ENCODE measurements around the gene PCDHGB3. TPM values are rescaled to one million over a fixed set of nuclear protein-coding genes. Genes with fewer than 3 reads are reported as not detected.

PCDHGB3 gene
- total RNA-seq, 4 donors from 2014 or later: 0.29 to 2.0 (median 1.2) TPM

DNA sequence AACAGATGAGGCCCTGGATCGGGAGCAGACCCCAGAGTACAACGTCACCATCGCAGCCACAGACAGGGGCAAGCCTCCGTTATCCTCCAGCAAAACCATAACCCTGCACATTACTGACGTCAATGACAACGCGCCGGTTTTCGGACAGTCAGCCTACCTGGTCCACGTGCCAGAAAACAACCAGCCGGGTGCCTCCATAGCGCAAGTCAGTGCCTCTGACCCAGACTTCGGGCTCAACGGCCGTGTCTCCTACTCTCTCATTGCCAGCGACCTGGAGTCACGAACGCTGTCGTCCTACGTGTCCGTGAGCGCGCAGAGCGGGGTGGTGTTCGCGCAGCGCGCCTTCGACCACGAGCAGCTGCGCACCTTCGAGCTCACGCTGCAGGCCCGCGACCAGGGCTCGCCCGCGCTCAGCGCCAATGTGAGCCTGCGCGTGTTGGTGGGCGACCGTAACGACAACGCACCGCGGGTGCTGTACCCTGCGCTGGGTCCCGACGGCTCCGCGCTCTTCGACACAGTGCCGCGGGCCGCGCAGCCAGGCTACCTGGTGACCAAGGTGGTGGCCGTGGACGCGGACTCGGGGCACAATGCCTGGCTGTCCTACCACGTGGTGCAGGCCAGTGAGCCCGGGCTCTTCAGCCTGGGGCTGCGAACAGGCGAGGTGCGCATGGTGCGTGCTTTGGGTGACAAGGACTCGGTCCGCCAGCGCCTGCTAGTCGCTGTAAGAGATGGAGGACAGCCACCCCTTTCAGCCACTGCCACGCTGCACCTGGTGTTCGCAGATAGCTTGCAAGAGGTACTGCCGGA is 49.2 kb downstream of the PCDHGB3 start:
- H3K27me3 ChIP-seq: peaks cover 0 to 10% (median 0%) of the 10 kb centered on the region in 3 donors
- H3K36me3 ChIP-seq: no peaks in the 10 kb centered on the region
- TF ChIP-seq CTCF (IDR thresholded peaks at IDR 0.05 in 4 of 5, conservative IDR thresholded peaks at IDR 0.05 in 1 of 5) (no peak), POLR2A (IDR thresholded peaks at IDR 0.05) (no peak)
- peak overlapping the region in 1 of 4 donors; percentile 53 for H3K4me3 ChIP-seq
- ATAC-seq (no peak), DNase-seq (no peak)
- in situ Hi-C loops (cut with MboI; ENCODE audit: low sequenced_read_pairs in 4 of 4) (loop anchor here in 1 of 4 donors (5.0 kb wide), 1 partner anchor 143 kb away; no protein-coding TSS in a partner anchor), intact Hi-C loops (cut with DNase I; ENCODE audit: low total_unique reads) (no loop called here)
- H3K27ac ChIP-seq: peak overlapping the region in 1 of 4 donors; percentile 26
- peaks cover 12 to 33% of the 10 kb centered on the region in 2 donors for H3K4me1 ChIP-seq
- H3K9me3 ChIP-seq: peaks cover 0 to 16% (median 0%) of the 10 kb centered on the region in 3 donors

GRCh38 chr5:141420855-141421488 is 50.9 kb downstream of the PCDHGB3 start, which contains the start of gene PCDHGA11:
Gene PCDHGA11, plus strand, starts transcription at chr5:141421051. Its CDS starts 177 bp downstream, at chr5:141421228.
- peak in 1 of 2 donors; percentile 47 for DNase-seq
- Histone ChIP-seq H3K9me3 (peaks cover 0 to 16% (median 0%) of the 10 kb centered on the region in 3 donors), H3K36me3 (no peaks in the 10 kb centered on the region), H3K4me3 (peak within 1 kb of the TSS; percentile 48 to 56 (median 53)), H3K27me3 (peaks cover 0 to 10% (median 0%) of the 10 kb centered on the region in 3 donors), H3K27ac (peak within 1 kb of the TSS; percentile 23 to 55 (median 36)), H3K4me1 (peaks cover 12 to 44% of the 10 kb centered on the region in 2 donors)
- no peak for TF ChIP-seq POLR2A (IDR thresholded peaks at IDR 0.05)
- TF ChIP-seq CTCF (IDR thresholded peaks at IDR 0.05 in 4 of 5, conservative IDR thresholded peaks at IDR 0.05 in 1 of 5): peak; percentile 49 to 71 (median 57)
- peak; percentile 54 to 63 for ATAC-seq
- intact Hi-C loops (cut with DNase I; ENCODE audit: low total_unique reads) (loop anchor here (2.0 kb wide), 1 partner anchor 138 kb away; no protein-coding TSS in a partner anchor), in situ Hi-C loops (cut with MboI; ENCODE audit: low sequenced_read_pairs in 4 of 4) (loop anchor here (5.0 to 10.0 kb wide), 3 partner anchors 41 to 134 kb away; partner anchors contain the start of gene PCDHGC3 (in 1 of the 4))

DNA sequence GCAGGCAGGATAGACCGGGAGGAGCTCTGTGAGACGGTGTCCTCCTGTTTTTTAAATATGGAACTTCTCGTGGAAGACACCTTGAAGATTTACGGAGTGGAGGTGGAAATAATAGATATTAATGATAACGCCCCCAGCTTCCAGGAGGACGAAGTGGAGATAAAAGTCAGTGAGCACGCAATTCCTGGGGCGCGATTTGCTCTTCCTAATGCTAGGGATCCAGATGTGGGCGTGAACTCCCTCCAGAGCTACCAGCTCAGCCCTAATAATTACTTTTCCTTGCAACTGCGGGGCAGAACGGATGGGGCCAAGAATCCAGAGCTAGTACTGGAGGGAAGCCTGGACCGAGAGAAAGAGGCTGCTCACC is 51.4 kb downstream of the PCDHGB3 start:
- DNase-seq: no peak
- ATAC-seq: no peak
- peaks cover 0 to 16% (median 0%) of the 10 kb centered on the region in 3 donors for H3K9me3 ChIP-seq
- H3K36me3 ChIP-seq: no peaks in the 10 kb centered on the region
- intact Hi-C loops (cut with DNase I; ENCODE audit: low total_unique reads) (loop anchor here (2.0 kb wide), 1 partner anchor 137 kb away; no protein-coding TSS in a partner anchor), in situ Hi-C loops (cut with MboI; ENCODE audit: low sequenced_read_pairs in 4 of 4) (loop anchor here (5.0 to 10.0 kb wide), 3 partner anchors 41 to 133 kb away; partner anchors contain the start of gene PCDHGC3 (in 1 of the 4))
- H3K27me3 ChIP-seq: peaks cover 0 to 10% (median 0%) of the 10 kb centered on the region in 3 donors
- peak overlapping the region; percentile 48 to 56 (median 53) for H3K4me3 ChIP-seq
- peak overlapping the region; percentile 23 to 55 (median 36) for H3K27ac ChIP-seq
- H3K4me1 ChIP-seq: peaks cover 12 to 44% of the 10 kb centered on the region in 2 donors
- TF ChIP-seq CTCF (IDR thresholded peaks at IDR 0.05 in 4 of 5, conservative IDR thresholded peaks at IDR 0.05 in 1 of 5) (no peak), POLR2A (IDR thresholded peaks at IDR 0.05) (no peak)

Other genes with a start within 250 kb of the PCDHGB3 start
- 1 to 10 TPM in 3 of 4 donors, under 1 TPM in 1; 1.00 to 3.0 (median 1.8) TPM for gene PCDHB4, start 248.4 kb upstream of the PCDHGB3 start, total RNA-seq
- gene PCDHB5, start 235.0 kb upstream of the PCDHGB3 start, total RNA-seq: 1 to 10 TPM in 1 of 4 donors, under 1 TPM in 3; 0.38 to 1.5 (median 0.91) TPM
- gene PCDHB6, start 220.2 kb upstream of the PCDHGB3 start, total RNA-seq: under 1 TPM in 3 of 4 donors, not detected in 1; 0.09 to 0.46 (median 0.19) TPM
- under 1 TPM; 0.07 to 0.75 (median 0.20) TPM for gene PCDHB7, start 197.6 kb upstream of the PCDHGB3 start, total RNA-seq
- gene PCDHB8, start 192.5 kb upstream of the PCDHGB3 start, total RNA-seq: under 1 TPM in 2 of 4 donors, not detected in 2; 0.16 to 0.20 TPM
- gene PCDHB16, start 187.9 kb upstream of the PCDHGB3 start, total RNA-seq: 1 to 10 TPM in 3 of 4 donors, under 1 TPM in 1; 0.87 to 2.5 (median 1.7) TPM
- gene PCDHB9, start 183.1 kb upstream of the PCDHGB3 start, total RNA-seq: 1 to 10 TPM in 1 of 4 donors, under 1 TPM in 3; 0.15 to 3.0 (median 0.71) TPM
- gene PCDHB10, start 177.9 kb upstream of the PCDHGB3 start, total RNA-seq: under 1 TPM; 0.23 to 0.61 (median 0.54) TPM
- 1 to 10 TPM in 1 of 4 donors, under 1 TPM in 3; 0.05 to 1.1 (median 0.53) TPM for gene PCDHB11, start 170.6 kb upstream of the PCDHGB3 start, total RNA-seq
- 1 to 10 TPM in 1 of 4 donors, under 1 TPM in 3; 0.41 to 1.1 (median 0.59) TPM for gene PCDHB12, start 161.5 kb upstream of the PCDHGB3 start, total RNA-seq
- 1 to 10 TPM in 1 of 4 donors, under 1 TPM in 3; 0.40 to 2.1 (median 0.69) TPM for gene PCDHB13, start 156.3 kb upstream of the PCDHGB3 start, total RNA-seq
- gene PCDHB14, start 146.9 kb upstream of the PCDHGB3 start, total RNA-seq: 1 to 10 TPM in 1 of 4 donors, under 1 TPM in 3; 0.62 to 1.9 (median 0.76) TPM
- gene PCDHB15, start 124.8 kb upstream of the PCDHGB3 start, total RNA-seq: 1 to 10 TPM in 1 of 4 donors, under 1 TPM in 3; 0.33 to 1.2 (median 0.52) TPM
- under 1 TPM in 1 of 4 donors, not detected in 3; 0.49 TPM for gene SLC25A2, start 66.2 kb upstream of the PCDHGB3 start, total RNA-seq
- 10 to 100 TPM; 60.9 to 91.2 (median 79.8) TPM for gene TAF7, start 49.5 kb upstream of the PCDHGB3 start, total RNA-seq
- gene PCDHGA1, start 39.7 kb upstream of the PCDHGB3 start, total RNA-seq: under 1 TPM; 0.65 to 0.97 (median 0.71) TPM
- gene PCDHGA2, start 31.5 kb upstream of the PCDHGB3 start, total RNA-seq: 1 to 10 TPM in 2 of 4 donors, under 1 TPM in 2; 0.66 to 1.5 (median 1.2) TPM
- gene PCDHGA3, start 26.4 kb upstream of the PCDHGB3 start, total RNA-seq: 1 to 10 TPM; 1.5 to 2.8 (median 2.0) TPM
- gene PCDHGB1, start 20.1 kb upstream of the PCDHGB3 start, total RNA-seq: 1 to 10 TPM in 1 of 4 donors, under 1 TPM in 3; 0.20 to 1.1 (median 0.74) TPM
- gene PCDHGA4, start 15.2 kb upstream of the PCDHGB3 start, total RNA-seq: 1 to 10 TPM; 1.3 to 5.4 (median 1.5) TPM
- gene PCDHGB2, start 10.2 kb upstream of the PCDHGB3 start, total RNA-seq: 1 to 10 TPM in 3 of 4 donors, under 1 TPM in 1; 0.55 to 3.4 (median 1.9) TPM
- 1 to 10 TPM in 2 of 4 donors, under 1 TPM in 2; 0.07 to 1.8 (median 0.93) TPM for gene PCDHGA5, start 6.1 kb upstream of the PCDHGB3 start, total RNA-seq
- gene PCDHGA6, start 3.6 kb downstream of the PCDHGB3 start, total RNA-seq: 1 to 10 TPM in 3 of 4 donors, under 1 TPM in 1; 0.83 to 1.6 (median 1.6) TPM
- gene PCDHGA7, start 12.5 kb downstream of the PCDHGB3 start, total RNA-seq: 1 to 10 TPM; 1.3 to 2.4 (median 1.9) TPM
- 1 to 10 TPM in 3 of 4 donors, under 1 TPM in 1; 0.88 to 2.1 (median 1.3) TPM for gene PCDHGB4, start 17.5 kb downstream of the PCDHGB3 start, total RNA-seq
- gene PCDHGA8, start 22.4 kb downstream of the PCDHGB3 start, total RNA-seq: 1 to 10 TPM in 2 of 4 donors, under 1 TPM in 2; 0.82 to 1.8 (median 1.2) TPM
- 1 to 10 TPM; 3.0 to 6.3 (median 4.4) TPM for gene PCDHGB5, start 27.7 kb downstream of the PCDHGB3 start, total RNA-seq
- gene PCDHGA9, start 32.5 kb downstream of the PCDHGB3 start, total RNA-seq: 1 to 10 TPM in 3 of 4 donors, under 1 TPM in 1; 0.95 to 4.0 (median 1.5) TPM
- 1 to 10 TPM; 1.4 to 4.6 (median 2.9) TPM for gene PCDHGB6, start 37.8 kb downstream of the PCDHGB3 start, total RNA-seq
- gene PCDHGA10, start 42.7 kb downstream of the PCDHGB3 start, total RNA-seq: 1 to 10 TPM in 3 of 4 donors, under 1 TPM in 1; 0.80 to 2.4 (median 1.2) TPM
- 1 to 10 TPM; 3.0 to 5.7 (median 3.3) TPM for gene PCDHGB7, start 47.4 kb downstream of the PCDHGB3 start, total RNA-seq
- 1 to 10 TPM; 1.2 to 3.3 (median 1.3) TPM for gene PCDHGA11, start 50.8 kb downstream of the PCDHGB3 start, total RNA-seq
- 1 to 10 TPM; 1.1 to 5.4 (median 1.7) TPM for gene PCDHGA12, start 60.3 kb downstream of the PCDHGB3 start, total RNA-seq
- 10 to 100 TPM; 11.8 to 14.5 (median 13.8) TPM for gene PCDHGC3, start 105.7 kb downstream of the PCDHGB3 start, total RNA-seq
- 10 to 100 TPM in 1 of 4 donors, 1 to 10 TPM in 1, under 1 TPM in 1, not detected in 1; 0.31 to 20.4 (median 1.7) TPM for gene PCDHGC4, start 114.8 kb downstream of the PCDHGB3 start, total RNA-seq
- gene PCDHGC5, start 118.8 kb downstream of the PCDHGB3 start, total RNA-seq: 1 to 10 TPM in 1 of 4 donors, under 1 TPM in 2, not detected in 1; 0.16 to 1.5 (median 0.36) TPM
- gene DIAPH1, start 248.8 kb downstream of the PCDHGB3 start, total RNA-seq: 100 to 1,000 TPM in 3 of 4 donors, 10 to 100 TPM in 1; 98.3 to 324 (median 214) TPM

Data from gastrocnemius medialis (tissue), 4 donors.